Upper lobe of right lung (tissue), 1 donor: ENCODE results near the gene CIITA. TPM values are rescaled to one million over a fixed set of nuclear protein-coding genes. Genes with fewer than 3 reads are reported as not detected.
"Not testable (repeated sequence)": the region's sequence is repeated elsewhere in the genome, so short reads cannot be mapped to it uniquely, and the experiment has no call there.

ENCODE experiments used
- ATAC-seq: fragments of 200-7000 bp; cut with Tn5 transposase; one replicate; pipeline ENCODE4 v1.9.1; 2020; ENCODE audit warnings: mild to moderate bottlenecking, moderate library complexity
- DNase-seq: peaks from one replicate; pipeline ENCODE4 v3.0.0-alpha.2; 2020
- H3K27ac ChIP-seq: fragments of 200-600 bp; one replicate; pipeline ENCODE4 v1.8.0; 2022
- H3K27me3 ChIP-seq: fragments of 200-600 bp; one replicate; pipeline ENCODE4 v1.8.0; 2022; ENCODE audit warnings: mild to moderate bottlenecking
- H3K36me3 ChIP-seq: fragments of 200-600 bp; one replicate; pipeline ENCODE4 v1.8.0; 2022
- H3K4me1 ChIP-seq: fragments of 200-600 bp; one replicate; pipeline ENCODE4 v1.8.0; 2022
- H3K4me3 ChIP-seq: fragments of 200-600 bp; one replicate; pipeline ENCODE4 v1.8.0; 2022; ENCODE audit warnings: mild to moderate bottlenecking
- H3K9me3 ChIP-seq: fragments of 200-600 bp; one replicate; pipeline ENCODE4 v1.8.0; 2022
- CTCF ChIP-seq: fragments of 200-600 bp; IDR thresholded peaks from one replicate; pipeline ENCODE4 v1.8.0; 2022; ENCODE audit warnings: antibody characterized with exemption
- intact Hi-C: fragments of 100-400 bp; cut with DNase I; formaldehyde crosslinking; loops from one replicate; pipeline ENCODE4 v1.11.0; 2022
- total RNA-seq: library from RNA; stranded (reverse); fragmentation: NEBNext Ultra II Directional; extraction: Animal tissue kit (Norgen Biotek cat#: 25700); gene quantifications from one replicate; pipeline ENCODE4 v1.2.1, GENCODE V29; 2021
- donor health status: DM: no; HTN: yes; CAD: no; lungs with severe emphysema.

The CIITA gene
- total RNA-seq, 1 donor from 2014 or later: 78.9 TPM

- H3K4me3 ChIP-seq: peak overlapping the region; percentile 14
- peaks cover 10% of the 10 kb centered on the region for H3K36me3 ChIP-seq
- H3K27me3 ChIP-seq: no peaks in the 10 kb centered on the region
- DNase-seq (peak; percentile 40), ATAC-seq (no peak)
- H3K9me3 ChIP-seq: no peaks in the 10 kb centered on the region
- no peak for TF ChIP-seq CTCF
- intact Hi-C loops: no loop called here
- H3K27ac ChIP-seq: peak overlapping the region; percentile 58
- peaks cover 72% of the 10 kb centered on the region for H3K4me1 ChIP-seq
These were observed 61.3 kb downstream of the CIITA start for GRCh38 chr16:10938321-10938720.

DNA sequence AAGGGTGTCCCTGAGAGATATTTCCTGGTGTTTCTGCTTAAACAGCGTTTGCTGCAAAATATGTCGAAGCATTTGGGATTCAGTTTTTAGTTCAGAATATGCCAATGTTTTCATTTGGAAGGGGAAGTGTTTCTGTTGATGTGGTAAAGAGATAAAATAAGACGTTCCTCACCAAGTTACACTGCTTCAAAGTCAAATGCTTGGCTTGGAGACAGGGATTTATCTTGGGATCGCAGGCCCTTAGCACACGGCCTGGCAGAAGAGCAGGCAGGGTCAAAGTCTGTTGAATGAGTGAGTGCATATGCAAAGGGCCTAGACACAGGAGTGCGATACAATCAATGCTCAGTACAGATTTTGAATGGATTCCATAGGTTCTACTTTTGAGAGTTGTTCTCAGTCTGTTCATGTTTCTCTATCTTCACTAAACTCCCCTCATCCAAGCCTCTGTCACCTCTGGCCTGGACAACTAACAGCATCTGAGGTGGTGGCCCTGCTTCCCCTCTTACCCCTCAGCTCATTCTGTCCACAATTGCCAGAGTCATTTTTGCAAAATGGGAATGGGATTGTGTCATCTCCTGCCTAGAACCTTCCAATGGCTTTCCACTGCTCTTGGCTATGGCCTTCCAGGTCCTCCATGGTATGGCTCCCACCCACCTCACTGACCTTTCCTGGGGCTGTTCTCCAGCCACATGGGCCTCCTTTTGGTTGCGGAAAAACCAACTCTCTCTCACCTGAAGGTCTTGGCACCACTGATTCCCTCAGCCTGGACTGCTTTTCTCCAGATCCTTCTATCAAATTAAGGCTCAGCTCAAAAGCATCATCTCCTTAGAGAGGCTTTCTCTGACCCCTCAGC lies 62.0 kb downstream of the CIITA start:
- no peak for ATAC-seq
- intact Hi-C loops: no loop called here
- peak; percentile 18 for DNase-seq

DNA sequence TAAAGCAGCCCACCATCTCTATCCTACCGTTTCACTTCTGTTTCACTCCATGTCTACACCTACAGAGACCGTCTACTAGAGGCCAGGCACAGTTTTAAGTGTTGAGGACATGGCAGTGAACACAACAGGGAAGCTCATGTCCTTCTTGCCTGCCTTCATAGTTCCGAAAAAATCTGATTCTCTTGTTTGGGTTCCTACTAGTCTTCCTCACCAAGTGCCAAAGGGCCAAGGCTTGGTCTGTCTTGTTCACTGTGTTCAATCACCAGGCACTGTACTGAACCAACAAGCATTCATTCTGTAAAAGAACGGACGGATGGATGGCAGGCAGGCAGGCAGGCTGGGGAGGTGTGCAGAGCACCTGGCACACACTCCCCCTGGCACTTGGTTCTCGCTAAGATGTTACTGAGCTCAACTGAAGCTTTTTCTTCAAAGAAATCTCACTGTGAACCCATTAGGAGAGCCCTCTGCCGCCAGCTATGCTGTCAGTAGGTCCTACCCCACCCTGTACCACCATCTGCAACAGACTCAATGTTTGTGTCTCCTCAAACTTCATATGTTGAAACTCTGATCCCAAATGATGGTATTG lies 62.7 kb downstream of the CIITA start:
- Histone ChIP-seq H3K27ac (peak overlapping the region; percentile 58), H3K36me3 (no peaks in the 10 kb centered on the region), H3K9me3 (no peaks in the 10 kb centered on the region), H3K4me1 (peaks cover 74% of the 10 kb centered on the region), H3K27me3 (no peaks in the 10 kb centered on the region), H3K4me3 (peak overlapping the region; percentile 70)
- DNase-seq: peak; percentile 41
- intact Hi-C loops: no loop called here
- ATAC-seq: no peak
- TF ChIP-seq CTCF: no peak

More for the DNA sequence above, 62.0 kb downstream of the CIITA start:
- H3K27me3 ChIP-seq: no peaks in the 10 kb centered on the region
- H3K4me3 ChIP-seq: peak overlapping the region; percentile 14
- H3K9me3 ChIP-seq: no peaks in the 10 kb centered on the region
- H3K4me1 ChIP-seq: peaks cover 74% of the 10 kb centered on the region
- peaks cover 3% of the 10 kb centered on the region for H3K36me3 ChIP-seq
- no peak for TF ChIP-seq CTCF
- H3K27ac ChIP-seq: peak overlapping the region; percentile 58

GRCh38 chr16:10940501-10941079 lies 63.6 kb downstream of the CIITA start:
- DNase-seq (peak; percentile 65), ATAC-seq (no peak)
- H3K9me3 ChIP-seq: no peaks in the 10 kb centered on the region
- peak overlapping the region; percentile 84 for H3K27ac ChIP-seq
- H3K27me3 ChIP-seq: no peaks in the 10 kb centered on the region
- TF ChIP-seq CTCF: no peak
- peaks cover 73% of the 10 kb centered on the region for H3K4me1 ChIP-seq
- H3K4me3 ChIP-seq: peak overlapping the region; percentile 70
- no peaks in the 10 kb centered on the region for H3K36me3 ChIP-seq
- intact Hi-C loops: no loop called here

DNA sequence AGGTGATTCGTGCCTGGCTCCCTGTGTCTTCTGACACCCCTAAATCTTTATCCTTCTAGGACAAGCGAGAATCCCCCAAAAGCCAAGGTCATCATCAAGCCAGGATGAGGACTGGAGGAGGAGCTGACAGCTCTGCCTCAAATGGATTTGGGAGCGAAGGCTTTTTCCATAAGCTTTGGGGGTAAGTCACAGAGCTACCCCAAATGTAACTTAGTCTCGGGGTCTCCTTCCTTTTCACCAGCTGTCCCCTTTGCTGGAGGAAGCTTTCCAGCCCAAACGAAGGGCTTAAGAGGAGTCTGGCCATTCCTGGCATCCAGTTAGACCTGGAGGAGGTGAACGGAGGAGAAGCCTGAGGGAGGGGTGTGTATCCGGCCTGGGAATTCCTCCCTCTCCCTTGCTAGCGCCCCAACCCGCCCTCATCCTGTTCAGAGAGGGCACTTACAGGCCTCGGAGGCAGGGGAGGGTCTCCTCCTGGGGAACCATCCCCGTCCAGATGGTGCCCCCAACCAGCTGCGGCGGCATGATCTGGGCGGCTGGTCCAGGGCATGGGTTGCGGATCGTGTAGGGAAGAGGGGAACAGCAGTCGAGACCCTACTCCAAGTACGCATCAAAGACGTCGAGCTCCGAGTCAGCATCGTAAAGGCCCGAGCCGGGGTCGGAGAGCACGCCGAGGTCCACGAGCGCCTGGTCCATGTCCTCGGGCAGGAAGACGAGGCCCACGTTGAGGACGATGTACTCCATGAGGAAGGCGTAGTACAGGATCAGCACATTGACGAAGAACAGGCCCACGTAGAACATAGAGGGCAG lies 64.3 kb downstream of the CIITA start:
- ATAC-seq (no peak), DNase-seq (peak; percentile 70)
- no peak for TF ChIP-seq CTCF
- peak overlapping the region; percentile 70 for H3K4me3 ChIP-seq
- H3K9me3 ChIP-seq: no peaks in the 10 kb centered on the region
- peaks cover 74% of the 10 kb centered on the region for H3K4me1 ChIP-seq
- no peaks in the 10 kb centered on the region for H3K27me3 ChIP-seq
- intact Hi-C loops: no loop called here
- H3K27ac ChIP-seq: peak overlapping the region; percentile 84
- H3K36me3 ChIP-seq: no peaks in the 10 kb centered on the region

GRCh38 chr16:10941935-10942351 lies 64.9 kb downstream of the CIITA start:
- H3K27me3 ChIP-seq, ATAC-seq, DNase-seq, intact Hi-C loops, H3K9me3 ChIP-seq, H3K36me3 ChIP-seq: not testable (repeated sequence)
- H3K4me1 ChIP-seq: peaks cover 69% of the 10 kb centered on the region
- peak overlapping the region; percentile 84 for H3K27ac ChIP-seq
- H3K4me3 ChIP-seq: peak overlapping the region; percentile 70
